ENCODE measurements around the gene SLCO2A1. TPM values are rescaled to one million over a fixed set of nuclear protein-coding genes. Genes with fewer than 3 reads are reported as not detected.

The SLCO2A1 gene
- total and polyA plus RNA-seq, 5 donors, result 17.1 to 100 (median 36.1) TPM

DNA sequence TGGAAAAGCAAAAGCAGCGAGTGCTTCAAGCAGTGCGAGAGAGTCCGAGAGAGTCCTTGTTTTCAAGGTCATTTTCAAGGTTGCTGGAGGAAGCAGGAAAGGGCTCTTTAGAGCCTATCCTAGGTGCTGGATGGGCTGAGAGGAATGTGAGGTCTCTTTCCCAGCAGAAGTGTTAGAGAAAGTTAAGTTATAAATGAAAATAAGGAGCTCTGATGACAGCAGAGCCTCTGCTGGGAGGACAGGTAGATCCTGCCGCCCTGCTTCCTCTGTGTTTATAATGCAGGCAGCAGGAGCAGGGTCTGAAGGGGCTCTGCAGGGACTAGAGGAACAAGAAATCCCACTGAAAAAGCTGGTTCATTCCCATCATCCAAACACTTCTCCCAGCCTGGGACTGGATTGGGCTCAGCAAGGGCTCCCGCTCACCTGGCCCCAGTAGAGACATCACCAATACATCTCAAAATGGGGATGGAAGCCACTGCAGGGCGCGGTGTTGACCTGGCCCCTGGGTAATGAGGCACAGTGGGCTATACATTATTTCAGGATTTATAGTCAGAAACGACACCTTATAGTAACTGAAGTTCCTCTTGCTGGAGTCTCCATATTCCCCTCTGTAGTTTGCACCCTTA lies 92.6 kb downstream of the SLCO2A1 start:
- Histone ChIP-seq H3K4me3 (ENCODE audit: low read length) (no peak overlapping the region), H3K27me3 (ENCODE audit: control insufficient read depth, insufficient read depth) (no peaks in the 10 kb centered on the region), H3K27ac (ENCODE audit: low read length) (no peak overlapping the region), H3K9me3 (ENCODE audit: control insufficient read depth, low read length) (no peaks in the 10 kb centered on the region), H3K4me1 (ENCODE audit: control insufficient read depth, insufficient read depth, low read length) (peaks cover 2% of the 10 kb centered on the region)
- WGBS, result 94% methylated on average over 8 of the region's 8 CpGs
- intact Hi-C loops (cut with DNase I), result loop anchor here in 2 of 4 donors (10.0 kb wide), 2 partner anchors 98 to 278 kb away; no protein-coding TSS in a partner anchor
- ATAC-seq (no peak), DNase-seq (no peak)

DNA sequence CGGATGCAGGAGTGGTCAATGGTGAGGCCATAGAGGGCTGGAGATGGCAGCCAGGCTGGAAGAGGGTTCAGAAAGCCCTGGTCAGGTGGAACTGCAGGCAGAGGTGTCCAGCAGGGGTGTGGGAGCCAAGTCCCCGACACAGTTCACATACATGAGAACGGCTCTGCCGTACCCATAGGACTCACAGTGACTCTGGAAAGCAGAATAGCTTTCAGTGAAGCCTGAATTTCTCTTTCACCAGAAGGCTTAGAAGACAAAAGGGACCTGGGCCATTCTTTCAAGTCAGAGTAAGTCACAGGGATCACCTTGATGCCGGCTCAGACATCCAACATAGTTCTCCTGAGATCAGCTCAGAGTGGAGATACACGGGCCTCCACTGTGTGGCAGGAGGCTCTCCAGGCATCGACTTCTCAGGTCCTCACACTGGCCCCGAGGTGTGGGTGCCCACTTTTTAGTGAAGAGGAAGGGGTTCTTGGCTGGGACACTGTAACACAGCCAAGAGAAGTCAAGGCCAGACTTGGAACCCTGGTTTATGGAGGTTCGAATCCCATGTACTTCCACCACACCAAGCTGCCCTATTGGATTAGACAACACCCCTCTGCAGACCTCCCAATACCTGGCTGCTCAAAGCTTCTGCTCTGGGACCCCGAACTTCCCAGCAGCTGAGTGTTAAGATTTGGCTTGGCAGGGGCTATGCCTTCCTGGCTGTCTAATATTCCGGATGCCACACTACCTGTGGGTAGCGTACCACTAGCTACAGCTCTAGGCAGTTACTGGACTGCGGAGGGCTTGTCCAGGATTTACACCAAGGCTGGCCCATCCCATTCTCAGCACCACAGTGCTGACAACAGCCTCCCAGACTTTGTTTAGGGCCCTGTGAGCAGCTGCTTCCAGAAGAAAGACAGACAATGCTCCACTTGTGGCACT lies 93.6 kb downstream of the SLCO2A1 start:
- no peak overlapping the region for H3K4me3 ChIP-seq (ENCODE audit: low read length)
- 96% methylated on average over 13 of the region's 13 CpGs for WGBS

DNA sequence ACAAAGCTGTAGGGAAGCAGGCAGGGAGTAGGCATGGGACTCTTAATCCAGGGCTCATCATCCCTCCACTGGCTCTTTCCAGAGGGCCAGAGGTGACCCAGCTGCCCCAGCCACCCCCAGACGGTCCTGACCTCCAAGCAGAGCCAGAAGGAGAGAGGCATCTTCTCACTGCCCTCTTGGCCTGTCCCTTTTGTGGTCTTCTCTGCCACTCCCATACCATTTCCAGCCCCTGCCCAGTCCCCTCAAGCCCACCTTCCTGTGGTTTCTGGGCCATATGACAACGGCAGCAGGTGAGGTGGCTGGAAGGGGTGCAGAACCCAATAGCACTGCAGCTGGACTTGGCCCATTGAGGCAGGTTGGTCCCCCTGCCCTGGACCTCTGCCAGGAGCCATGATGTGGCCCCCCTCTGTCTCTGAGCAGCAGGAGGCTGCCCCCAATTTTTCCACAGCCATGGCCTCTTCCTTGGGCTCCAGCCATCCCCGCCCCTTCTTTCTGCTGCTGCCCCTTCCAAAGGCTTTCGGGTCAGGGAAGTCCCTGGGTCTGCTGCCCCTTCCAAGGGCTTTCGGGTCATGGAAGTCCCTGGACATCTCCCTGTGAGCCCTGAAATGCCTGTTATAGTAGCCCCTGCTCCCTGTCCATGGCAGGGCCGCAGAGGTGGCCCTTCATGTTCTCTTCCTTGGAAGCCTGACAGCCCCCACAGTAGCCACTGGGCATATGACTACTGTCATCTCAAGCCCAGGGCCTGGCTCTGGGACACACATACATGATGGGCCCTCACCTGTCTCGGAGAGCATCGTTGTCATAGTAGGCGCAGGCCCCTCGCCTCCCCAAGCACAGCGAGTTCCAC lies 94.5 kb downstream of the SLCO2A1 start:
- H3K4me3 ChIP-seq (ENCODE audit: low read length), result no peak overlapping the region
- intact Hi-C loops (cut with DNase I), result loop anchor here in 2 of 4 donors (10.0 kb wide), 2 partner anchors 100 to 280 kb away; no protein-coding TSS in a partner anchor
- no peaks in the 10 kb centered on the region for H3K4me1 ChIP-seq (ENCODE audit: control insufficient read depth, insufficient read depth, low read length)
- DNase-seq, result no peak
- H3K27me3 ChIP-seq (ENCODE audit: control insufficient read depth, insufficient read depth), result no peaks in the 10 kb centered on the region
- no peak for ATAC-seq
- WGBS, result 86% methylated on average over 11 of the region's 11 CpGs
- H3K9me3 ChIP-seq (ENCODE audit: control insufficient read depth, low read length), result no peaks in the 10 kb centered on the region
- H3K27ac ChIP-seq (ENCODE audit: low read length), result no peak overlapping the region

More for the DNA sequence above, 93.6 kb downstream of the SLCO2A1 start:
- Histone ChIP-seq H3K4me1 (ENCODE audit: control insufficient read depth, insufficient read depth, low read length) (no peaks in the 10 kb centered on the region), H3K27me3 (ENCODE audit: control insufficient read depth, insufficient read depth) (no peaks in the 10 kb centered on the region), H3K9me3 (ENCODE audit: control insufficient read depth, low read length) (no peaks in the 10 kb centered on the region), H3K27ac (ENCODE audit: low read length) (no peak overlapping the region)
- DNase-seq (no peak), ATAC-seq (no peak)
- intact Hi-C loops (cut with DNase I), result loop anchor here in 2 of 4 donors (10.0 kb wide), 2 partner anchors 99 to 279 kb away; no protein-coding TSS in a partner anchor

DNA sequence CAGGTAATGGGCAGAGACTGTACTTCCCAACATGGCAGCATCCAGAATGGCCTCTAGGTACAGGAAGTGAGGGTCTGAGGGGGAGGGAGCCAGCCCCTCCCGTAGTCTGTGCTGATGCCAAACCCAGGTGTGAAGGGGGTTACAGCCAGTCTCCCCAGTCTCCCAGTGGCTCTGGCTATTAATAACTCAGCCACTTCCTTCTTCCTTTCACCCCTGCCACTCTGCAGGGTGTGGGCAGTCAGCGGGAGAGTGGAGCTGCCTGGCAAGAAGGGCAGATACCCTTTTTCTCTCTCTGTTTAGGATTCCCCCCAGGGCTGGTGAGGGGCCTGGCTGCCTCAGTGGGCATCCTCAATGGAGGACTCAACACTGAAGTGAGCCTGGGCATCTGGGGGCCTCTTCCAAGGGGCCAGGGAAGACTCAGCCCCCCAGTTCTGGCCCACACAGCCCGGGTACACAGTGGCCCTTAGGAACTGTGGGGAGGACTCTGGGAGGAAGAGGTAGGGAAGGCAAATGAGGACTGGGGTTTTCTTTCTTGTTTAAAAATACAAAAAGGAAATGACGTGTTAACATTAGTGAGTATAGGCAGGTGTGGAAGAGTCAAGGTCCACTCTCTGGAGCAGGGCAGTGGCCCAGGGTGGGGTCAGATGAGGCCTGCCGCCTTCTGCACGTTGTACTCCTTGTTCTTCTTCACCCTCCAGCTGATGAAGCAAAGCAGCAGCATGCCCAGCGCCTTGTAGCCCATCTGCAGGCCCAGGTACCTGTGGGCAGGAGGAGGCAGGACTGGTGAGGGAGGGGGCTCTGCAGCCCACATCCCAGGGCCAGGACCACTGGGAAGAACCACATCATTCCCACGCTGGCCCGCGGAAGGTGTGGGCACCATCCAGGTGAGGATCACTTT lies 95.4 kb downstream of the SLCO2A1 start:
- no peaks in the 10 kb centered on the region for H3K4me1 ChIP-seq (ENCODE audit: control insufficient read depth, insufficient read depth, low read length)
- H3K27me3 ChIP-seq (ENCODE audit: control insufficient read depth, insufficient read depth), result no peaks in the 10 kb centered on the region
- no peak for ATAC-seq
- DNase-seq, result no peak
- intact Hi-C loops (cut with DNase I), result loop anchor here in 2 of 4 donors (10.0 kb wide), 2 partner anchors 100 to 280 kb away; no protein-coding TSS in a partner anchor
- H3K27ac ChIP-seq (ENCODE audit: low read length), result no peak overlapping the region
- 84% methylated on average over 10 of the region's 10 CpGs for whole genome bisulfite sequencing
- H3K9me3 ChIP-seq (ENCODE audit: control insufficient read depth, low read length), result no peaks in the 10 kb centered on the region
- H3K4me3 ChIP-seq (ENCODE audit: low read length), result no peak overlapping the region

DNA sequence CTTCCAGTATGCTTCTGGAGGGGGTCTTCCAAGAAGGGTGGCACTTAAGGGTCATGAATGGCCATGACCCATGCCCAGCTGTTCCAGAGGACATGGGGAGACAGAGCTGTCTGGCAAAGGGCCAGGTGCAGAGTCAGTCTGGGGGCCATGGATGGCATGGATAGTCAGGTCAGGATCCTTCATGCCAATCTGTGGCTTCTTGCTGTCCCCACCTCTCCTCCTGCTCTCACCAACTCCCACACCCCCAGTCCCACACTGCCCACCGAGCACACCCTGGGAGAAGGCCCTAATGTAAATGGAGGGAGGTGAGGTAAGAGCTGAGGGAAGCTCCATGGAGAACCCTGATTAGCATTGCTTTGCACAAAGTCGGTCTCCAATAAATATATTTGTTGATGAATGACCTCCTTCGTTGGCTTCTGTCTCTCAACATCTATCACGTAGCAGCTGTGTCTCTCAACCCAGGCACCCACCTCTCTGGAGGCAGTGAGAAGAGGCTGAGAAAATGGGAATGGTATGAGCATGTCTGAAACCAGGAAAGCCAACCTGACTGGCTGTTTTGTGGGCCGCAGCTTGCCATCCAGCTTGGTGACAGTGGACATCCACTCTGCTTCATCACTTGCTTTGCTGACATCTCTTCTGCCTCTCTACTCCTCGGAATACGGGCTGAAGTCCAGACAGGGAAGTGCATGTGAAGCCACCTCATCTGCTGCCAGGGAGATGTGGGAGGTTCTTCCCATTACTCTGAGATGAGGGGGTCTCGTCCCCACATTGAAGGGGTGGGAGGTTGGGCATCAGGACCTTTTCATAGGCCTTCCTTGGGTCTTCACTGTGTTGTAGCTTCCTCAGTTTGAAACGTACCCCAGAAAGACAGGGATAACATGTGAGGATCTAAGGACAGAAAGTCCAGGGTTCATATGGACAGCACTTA lies 96.4 kb downstream of the SLCO2A1 start:
- Histone ChIP-seq H3K27ac (ENCODE audit: low read length) (no peak overlapping the region), H3K4me1 (ENCODE audit: control insufficient read depth, insufficient read depth, low read length) (no peaks in the 10 kb centered on the region), H3K4me3 (ENCODE audit: low read length) (no peak overlapping the region), H3K27me3 (ENCODE audit: control insufficient read depth, insufficient read depth) (no peaks in the 10 kb centered on the region), H3K9me3 (ENCODE audit: control insufficient read depth, low read length) (no peaks in the 10 kb centered on the region)
- whole genome bisulfite sequencing, result 93% methylated on average over 9 of the region's 9 CpGs
- ATAC-seq, result no peak
- DNase-seq, result no peak
- intact Hi-C loops (cut with DNase I), result loop anchor here in 2 of 4 donors (10.0 kb wide), 2 partner anchors 101 to 281 kb away; no protein-coding TSS in a partner anchor

DNA sequence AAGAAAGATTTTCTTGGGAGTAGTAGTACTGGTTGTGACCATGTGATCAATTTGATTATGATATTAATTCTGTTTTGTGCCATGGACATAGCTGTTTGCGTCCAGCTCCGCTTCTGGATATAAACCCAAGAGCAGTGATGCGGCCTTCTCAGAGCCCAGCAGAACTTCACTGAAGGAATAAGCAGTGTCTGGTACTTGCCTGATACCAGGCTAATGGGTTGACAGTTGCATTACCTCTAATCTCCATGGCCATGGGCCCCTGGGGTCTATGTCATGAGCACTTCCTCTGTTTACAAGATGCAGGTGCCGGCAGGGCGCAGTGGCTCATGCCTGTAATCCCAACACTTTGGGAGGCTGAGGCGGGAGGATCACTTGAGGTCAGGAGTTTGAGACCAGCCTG lies 97.7 kb downstream of the SLCO2A1 start:
- no peaks in the 10 kb centered on the region for H3K9me3 ChIP-seq (ENCODE audit: control insufficient read depth, low read length)
- H3K27ac ChIP-seq (ENCODE audit: low read length), result no peak overlapping the region
- H3K4me1 ChIP-seq (ENCODE audit: control insufficient read depth, insufficient read depth, low read length), result no peaks in the 10 kb centered on the region
- no peak overlapping the region for H3K4me3 ChIP-seq (ENCODE audit: low read length)
- no peaks in the 10 kb centered on the region for H3K27me3 ChIP-seq (ENCODE audit: control insufficient read depth, insufficient read depth)
- WGBS, result 91% methylated on average over 6 of the region's 6 CpGs
- intact Hi-C loops (cut with DNase I), result loop anchor here in 2 of 4 donors (10.0 kb wide), 2 partner anchors 103 to 283 kb away; no protein-coding TSS in a partner anchor
- DNase-seq, result no peak
- ATAC-seq, result no peak

DNA sequence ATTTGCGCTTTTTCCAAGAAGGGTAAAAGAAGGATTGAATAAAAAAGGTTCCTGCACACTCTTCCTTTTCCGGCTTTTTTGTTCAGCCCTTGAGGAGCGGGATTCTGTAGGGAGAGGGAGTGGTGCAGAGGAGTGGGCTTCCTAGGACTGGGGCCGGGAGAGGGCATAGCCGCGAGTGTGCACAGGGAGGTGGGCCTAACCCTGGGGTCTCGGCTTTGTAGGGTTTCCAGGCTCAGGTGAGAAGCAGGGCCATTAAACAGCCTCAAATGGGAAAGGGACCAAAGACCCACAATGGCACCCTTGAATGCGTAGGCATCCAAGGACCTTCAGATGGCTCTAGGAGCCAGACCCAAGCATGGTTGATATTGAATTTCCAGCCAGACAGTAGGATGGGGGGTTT lies 98.6 kb downstream of the SLCO2A1 start:
- WGBS, result 98% methylated on average over 8 of the region's 8 CpGs
- Histone ChIP-seq H3K4me1 (ENCODE audit: control insufficient read depth, insufficient read depth, low read length) (no peaks in the 10 kb centered on the region), H3K27ac (ENCODE audit: low read length) (no peak overlapping the region), H3K4me3 (ENCODE audit: low read length) (no peak overlapping the region), H3K27me3 (ENCODE audit: control insufficient read depth, insufficient read depth) (no peaks in the 10 kb centered on the region), H3K9me3 (ENCODE audit: control insufficient read depth, low read length) (no peaks in the 10 kb centered on the region)
- ATAC-seq (no peak), DNase-seq (no peak)
- intact Hi-C loops (cut with DNase I), result loop anchor here in 2 of 4 donors (10.0 kb wide), 2 partner anchors 104 to 284 kb away; no protein-coding TSS in a partner anchor

DNA sequence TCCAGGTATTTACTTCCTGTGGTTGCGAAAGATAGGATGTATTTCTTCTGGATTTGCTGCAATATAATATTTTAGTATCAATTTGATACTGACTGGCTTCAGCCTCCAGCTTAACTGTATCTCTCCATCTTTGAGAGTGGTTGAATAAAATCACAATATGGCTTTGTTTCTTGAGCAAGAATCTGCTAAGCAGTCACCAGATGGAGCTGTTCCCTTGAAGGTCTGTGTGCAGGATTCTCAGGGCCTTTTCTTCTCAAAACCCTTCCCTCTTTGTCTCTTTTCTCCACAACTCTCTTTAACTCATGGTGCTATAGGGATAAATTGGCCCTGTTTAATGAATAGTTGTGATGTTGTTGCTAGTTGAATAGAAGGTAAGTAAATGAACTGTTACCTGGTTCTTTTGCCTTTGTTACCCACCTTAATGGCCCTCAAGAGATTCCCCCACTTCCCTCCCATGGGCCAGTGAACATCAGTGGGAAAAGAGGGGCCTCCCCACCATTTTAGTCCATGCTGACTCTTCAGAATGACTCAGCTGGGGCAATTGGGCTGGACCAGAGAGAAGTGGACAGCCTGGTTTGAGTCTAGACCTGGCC lies 99.3 kb downstream of the SLCO2A1 start:
- no peaks in the 10 kb centered on the region for H3K9me3 ChIP-seq (ENCODE audit: control insufficient read depth, low read length)
- no peak overlapping the region for H3K4me3 ChIP-seq (ENCODE audit: low read length)
- H3K27me3 ChIP-seq (ENCODE audit: control insufficient read depth, insufficient read depth), result no peaks in the 10 kb centered on the region
- no peak for DNase-seq
- no peak for ATAC-seq
- H3K4me1 ChIP-seq (ENCODE audit: control insufficient read depth, insufficient read depth, low read length), result no peaks in the 10 kb centered on the region
- intact Hi-C loops (cut with DNase I), result loop anchor here in 2 of 4 donors (10.0 kb wide), 2 partner anchors 104 to 284 kb away; no protein-coding TSS in a partner anchor
- no peak overlapping the region for H3K27ac ChIP-seq (ENCODE audit: low read length)
- 73% methylated on average over 1 of the region's 1 CpG for WGBS
